Nephron progenitor cell (in vitro differentiated cells): Measurements from ENCODE around the gene SLC25A51.

Experiments
- DNase-seq: peaks from one replicate; pipeline ENCODE4 v3.0.0; 2021
- H3K27ac Mint-ChIP-seq: 2 replicates; pipeline ENCODE4 v1.8.0; 2021; ENCODE audit warnings: mild to moderate bottlenecking, moderate library complexity, mixed read lengths
- H3K27me3 Mint-ChIP-seq: 2 replicates; pipeline ENCODE4 v1.8.0; 2021; ENCODE audit warnings: mild to moderate bottlenecking, low read depth, mixed read lengths; ENCODE audit not compliant: poor library complexity
- H3K36me3 Mint-ChIP-seq: 2 replicates; pipeline ENCODE4 v1.8.0; 2021; ENCODE audit warnings: low read depth, mixed read lengths
- H3K4me1 Mint-ChIP-seq: 2 replicates; pipeline ENCODE4 v1.8.0; 2021; ENCODE audit warnings: mixed read lengths
- H3K4me3 Mint-ChIP-seq: 2 replicates; pipeline ENCODE4 v1.8.0; 2021; ENCODE audit warnings: mild to moderate bottlenecking, moderate library complexity, mixed read lengths
- H3K9me3 Mint-ChIP-seq: 2 replicates; pipeline ENCODE4 v1.8.0; 2021; ENCODE audit warnings: mild to moderate bottlenecking, moderate library complexity, mixed read lengths
- CTCF ChIP-seq: fragments of 200-600 bp; sonication (generic); IDR thresholded peaks from 2 replicates; pipeline ENCODE4 v1.5.0; 2021; ENCODE audit warnings: antibody characterized with exemption

The SLC25A51 gene

GRCh38 chr9:37923118-37923795 lies 19.3 kb upstream of the SLC25A51 start:
- no peak overlapping the region for H3K4me3 Mint-ChIP-seq
- no peaks in the 10 kb centered on the region for H3K27me3 Mint-ChIP-seq
- DNase-seq = no peak
- H3K36me3 Mint-ChIP-seq = no peaks in the 10 kb centered on the region
- no peak for TF ChIP-seq CTCF
- no peaks in the 10 kb centered on the region for H3K9me3 Mint-ChIP-seq
- peak overlapping the region; percentile 32 for H3K27ac Mint-ChIP-seq
- peaks cover 94% of the 10 kb centered on the region for H3K4me1 Mint-ChIP-seq

GRCh38 chr9:37922363-37923117 lies 18.6 kb upstream of the SLC25A51 start:
- no peaks in the 10 kb centered on the region for H3K36me3 Mint-ChIP-seq
- H3K27ac Mint-ChIP-seq = no peak overlapping the region
- no peak for TF ChIP-seq CTCF
- no peaks in the 10 kb centered on the region for H3K9me3 Mint-ChIP-seq
- no peak overlapping the region for H3K4me3 Mint-ChIP-seq
- H3K4me1 Mint-ChIP-seq = peaks cover 94% of the 10 kb centered on the region
- no peak for DNase-seq
- H3K27me3 Mint-ChIP-seq = no peaks in the 10 kb centered on the region

GRCh38 chr9:37921546-37922300 lies 17.8 kb upstream of the SLC25A51 start:
- DNase-seq = no peak
- H3K27me3 Mint-ChIP-seq = no peaks in the 10 kb centered on the region

GRCh38 chr9:37921168-37921510 lies 17.2 kb upstream of the SLC25A51 start:
- no peak for TF ChIP-seq CTCF
- Mint-ChIP-seq H3K4me3 (peak overlapping the region; percentile 12), H3K4me1 (peaks cover 90% of the 10 kb centered on the region), H3K9me3 (no peaks in the 10 kb centered on the region), H3K36me3 (no peaks in the 10 kb centered on the region), H3K27ac (no peak overlapping the region), H3K27me3 (no peaks in the 10 kb centered on the region)
- no peak for DNase-seq

More at GRCh38 chr9:37921546-37922300, 17.8 kb upstream of the SLC25A51 start:
- no peak overlapping the region for H3K27ac Mint-ChIP-seq
- no peaks in the 10 kb centered on the region for H3K9me3 Mint-ChIP-seq
- peaks cover 94% of the 10 kb centered on the region for H3K4me1 Mint-ChIP-seq
- H3K36me3 Mint-ChIP-seq = no peaks in the 10 kb centered on the region
- no peak for TF ChIP-seq CTCF
- H3K4me3 Mint-ChIP-seq = no peak overlapping the region

GRCh38 chr9:37920471-37921167 lies 16.7 kb upstream of the SLC25A51 start:
- Mint-ChIP-seq H3K4me1 (peaks cover 85% of the 10 kb centered on the region), H3K27me3 (no peaks in the 10 kb centered on the region), H3K9me3 (no peaks in the 10 kb centered on the region), H3K36me3 (no peaks in the 10 kb centered on the region), H3K4me3 (peak overlapping the region; percentile 36), H3K27ac (peak overlapping the region; percentile 68)
- TF ChIP-seq CTCF = no peak
- peak; percentile 41 for DNase-seq
